ENCODE data around the gene NEB. TPM values are rescaled to one million over a fixed set of nuclear protein-coding genes. Genes with fewer than 3 reads are reported as not detected.

The NEB gene
- polyA plus RNA-seq, 1 experiment, result 0.14 TPM

- Histone ChIP-seq H3K4me3 (ENCODE audit: low read depth, low read length) (no peak overlapping the region), H3K27ac (ENCODE audit: low read depth, low read length) (no peak overlapping the region), H3K9me3 (ENCODE audit: control insufficient read depth, insufficient read depth, low read length) (no peaks in the 10 kb centered on the region), H3K27me3 (ENCODE audit: control insufficient read depth, insufficient read depth, low read length) (peaks cover 3% of the 10 kb centered on the region)
- TF ChIP-seq, protein P1, sequence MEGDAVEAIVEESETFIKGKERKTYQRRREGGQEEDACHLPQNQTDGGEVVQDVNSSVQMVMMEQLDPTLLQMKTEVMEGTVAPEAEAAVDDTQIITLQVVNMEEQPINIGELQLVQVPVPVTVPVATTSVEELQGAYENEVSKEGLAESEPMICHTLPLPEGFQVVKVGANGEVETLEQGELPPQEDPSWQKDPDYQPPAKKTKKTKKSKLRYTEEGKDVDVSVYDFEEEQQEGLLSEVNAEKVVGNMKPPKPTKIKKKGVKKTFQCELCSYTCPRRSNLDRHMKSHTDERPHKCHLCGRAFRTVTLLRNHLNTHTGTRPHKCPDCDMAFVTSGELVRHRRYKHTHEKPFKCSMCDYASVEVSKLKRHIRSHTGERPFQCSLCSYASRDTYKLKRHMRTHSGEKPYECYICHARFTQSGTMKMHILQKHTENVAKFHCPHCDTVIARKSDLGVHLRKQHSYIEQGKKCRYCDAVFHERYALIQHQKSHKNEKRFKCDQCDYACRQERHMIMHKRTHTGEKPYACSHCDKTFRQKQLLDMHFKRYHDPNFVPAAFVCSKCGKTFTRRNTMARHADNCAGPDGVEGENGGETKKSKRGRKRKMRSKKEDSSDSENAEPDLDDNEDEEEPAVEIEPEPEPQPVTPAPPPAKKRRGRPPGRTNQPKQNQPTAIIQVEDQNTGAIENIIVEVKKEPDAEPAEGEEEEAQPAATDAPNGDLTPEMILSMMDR (IDR thresholded peaks at IDR 0.05; ENCODE audit: low read depth, low read length), result no peak
- ChIA-PET CTCF (no interaction called here), POLR2A (no interaction called here)
- no peak for DNase-seq (ENCODE audit: low read depth, low spot score)
These were observed 27.4 kb upstream of the NEB start for GRCh38 chr2:151761687-151762086.

GRCh38 chr2:151761193-151761592 is 26.9 kb upstream of the NEB start:
- TF ChIP-seq, protein P1 (IDR thresholded peaks at IDR 0.05; ENCODE audit: low read depth, low read length), result no peak
- ChIA-PET CTCF (no interaction called here), POLR2A (no interaction called here)
- no peak for DNase-seq (ENCODE audit: low read depth, low spot score)
- Histone ChIP-seq H3K27ac (ENCODE audit: low read depth, low read length) (no peak overlapping the region), H3K27me3 (ENCODE audit: control insufficient read depth, insufficient read depth, low read length) (peaks cover 3% of the 10 kb centered on the region), H3K4me3 (ENCODE audit: low read depth, low read length) (no peak overlapping the region), H3K9me3 (ENCODE audit: control insufficient read depth, insufficient read depth, low read length) (no peaks in the 10 kb centered on the region)

- TF ChIP-seq, protein P1 (IDR thresholded peaks at IDR 0.05; ENCODE audit: low read depth, low read length), result no peak
- CTCF ChIA-PET, result no interaction called here
- DNase-seq (ENCODE audit: low read depth, low spot score), result no peak
These were observed 25.9 kb upstream of the NEB start for GRCh38 chr2:151760139-151760650.

DNA sequence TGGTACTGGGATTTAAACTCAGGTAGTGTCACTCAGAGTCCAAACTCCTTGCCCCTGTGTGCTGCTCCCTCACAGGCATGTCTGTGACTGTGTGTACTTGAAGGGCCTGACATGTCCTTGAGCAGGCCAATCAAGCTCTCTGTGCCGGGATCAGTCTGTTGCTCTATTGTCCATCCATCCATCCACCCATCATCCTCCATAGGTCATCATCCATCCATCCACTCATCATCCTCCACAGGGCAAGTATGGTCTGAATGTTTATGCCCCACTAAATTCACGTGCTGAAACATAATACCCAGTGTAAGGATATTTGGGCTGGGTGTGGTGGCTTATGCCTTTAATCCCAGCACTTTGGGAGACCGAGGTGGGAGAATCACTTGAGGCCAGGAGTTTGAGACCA is 24.5 kb upstream of the NEB start:
- DNase-seq (ENCODE audit: low read depth, low spot score), result no peak
- ChIA-PET CTCF (no interaction called here), POLR2A (no interaction called here)
- H3K27me3 ChIP-seq (ENCODE audit: control insufficient read depth, insufficient read depth, low read length), result peaks cover 3% of the 10 kb centered on the region
- H3K9me3 ChIP-seq (ENCODE audit: control insufficient read depth, insufficient read depth, low read length), result no peaks in the 10 kb centered on the region
- no peak overlapping the region for H3K27ac ChIP-seq (ENCODE audit: low read depth, low read length)
- no peak overlapping the region for H3K4me3 ChIP-seq (ENCODE audit: low read depth, low read length)
- TF ChIP-seq, protein P1 (IDR thresholded peaks at IDR 0.05; ENCODE audit: low read depth, low read length), result no peak

More at GRCh38 chr2:151760139-151760650, 25.9 kb upstream of the NEB start:
- POLR2A ChIA-PET, result no interaction called here
- H3K27ac ChIP-seq (ENCODE audit: low read depth, low read length), result no peak overlapping the region
- H3K9me3 ChIP-seq (ENCODE audit: control insufficient read depth, insufficient read depth, low read length), result no peaks in the 10 kb centered on the region
- peaks cover 3% of the 10 kb centered on the region for H3K27me3 ChIP-seq (ENCODE audit: control insufficient read depth, insufficient read depth, low read length)
- no peak overlapping the region for H3K4me3 ChIP-seq (ENCODE audit: low read depth, low read length)

- no peak overlapping the region for H3K27ac ChIP-seq (ENCODE audit: low read depth, low read length)
- CTCF ChIA-PET, result no interaction called here
- no peak overlapping the region for H3K4me3 ChIP-seq (ENCODE audit: low read depth, low read length)
These were observed 23.6 kb upstream of the NEB start for GRCh38 chr2:151757861-151758260.

More at GRCh38 chr2:151757861-151758260, 23.6 kb upstream of the NEB start:
- POLR2A ChIA-PET, result no interaction called here
- DNase-seq (ENCODE audit: low read depth, low spot score), result no peak
- no peaks in the 10 kb centered on the region for H3K9me3 ChIP-seq (ENCODE audit: control insufficient read depth, insufficient read depth, low read length)
- peaks cover 3% of the 10 kb centered on the region for H3K27me3 ChIP-seq (ENCODE audit: control insufficient read depth, insufficient read depth, low read length)
- TF ChIP-seq, protein P1 (IDR thresholded peaks at IDR 0.05; ENCODE audit: low read depth, low read length), result no peak

Data from AG04450 (cell line).